ENCODE measurements around the gene SPP1. TPM values are rescaled to one million over a fixed set of nuclear protein-coding genes. Genes with fewer than 3 reads are reported as not detected.

SPP1 gene
- 0.70 and 1.6 TPM in 2 replicates for total RNA-seq

DNA sequence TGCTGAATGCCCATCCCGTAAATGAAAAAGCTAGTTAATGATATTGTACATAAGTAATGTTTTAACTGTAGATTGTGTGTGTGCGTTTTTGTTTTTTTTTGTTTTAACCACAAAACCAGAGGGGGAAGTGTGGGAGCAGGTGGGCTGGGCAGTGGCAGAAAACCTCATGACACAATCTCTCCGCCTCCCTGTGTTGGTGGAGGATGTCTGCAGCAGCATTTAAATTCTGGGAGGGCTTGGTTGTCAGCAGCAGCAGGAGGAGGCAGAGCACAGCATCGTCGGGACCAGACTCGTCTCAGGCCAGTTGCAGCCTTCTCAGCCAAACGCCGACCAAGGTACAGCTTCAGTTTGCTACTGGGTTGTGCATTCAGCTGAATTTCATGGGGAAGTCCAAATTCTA, at the start of gene SPP1:
SPP1 (plus strand) TSS at position 249 of the 400 bp plus-strand sequence. CDS start 1,182 bp downstream, outside the sequence.

DNA sequence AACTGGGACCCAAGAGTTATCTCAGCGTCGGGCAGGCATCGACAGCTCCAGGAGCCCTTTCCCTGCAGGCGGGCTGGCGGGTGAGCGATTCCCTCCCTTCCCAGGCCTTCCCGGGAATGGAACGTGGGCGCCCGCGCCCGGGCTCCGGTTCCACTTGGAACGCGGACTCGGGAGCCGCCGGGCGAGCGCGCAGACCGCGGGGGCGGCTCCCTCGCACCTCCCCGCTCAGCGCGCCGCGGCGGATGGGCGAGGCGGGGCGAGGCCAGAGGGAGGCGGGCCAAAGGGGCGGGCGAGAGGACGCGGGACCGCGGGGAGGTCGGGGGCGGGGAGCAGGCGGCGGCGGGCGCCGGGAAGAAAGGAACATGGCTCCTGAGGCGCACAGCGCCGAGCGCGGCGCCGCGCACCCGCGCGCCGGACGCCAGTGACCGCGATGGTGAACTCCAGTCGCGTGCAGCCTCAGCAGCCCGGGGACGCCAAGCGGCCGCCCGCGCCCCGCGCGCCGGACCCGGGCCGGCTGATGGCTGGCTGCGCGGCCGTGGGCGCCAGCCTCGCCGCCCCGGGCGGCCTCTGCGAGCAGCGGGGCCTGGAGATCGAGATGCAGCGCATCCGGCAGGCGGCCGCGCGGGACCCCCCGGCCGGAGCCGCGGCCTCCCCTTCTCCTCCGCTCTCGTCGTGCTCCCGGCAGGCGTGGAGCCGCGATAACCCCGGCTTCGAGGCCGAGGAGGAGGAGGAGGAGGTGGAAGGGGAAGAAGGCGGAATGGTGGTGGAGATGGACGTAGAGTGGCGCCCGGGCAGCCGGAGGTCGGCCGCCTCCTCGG, 32.0 kb downstream of the SPP1 start, which contains the start of gene PKD2:
PKD2 (plus strand) TSS at position 332 of the 818 bp plus-strand sequence; CDS start at position 431, 99 bp downstream.

Other genes with a start within 250 kb of the SPP1 start
- not detected in 2 replicates for gene IBSP, start 176.2 kb upstream of the SPP1 start, total RNA-seq
- gene MEPE, start 142.7 kb upstream of the SPP1 start, total RNA-seq = not detected in 2 replicates
- 10.5 and 15.1 TPM in 2 replicates for gene PKD2, start 31.9 kb downstream of the SPP1 start, total RNA-seq
- 2.8 and 3.0 TPM in 2 replicates for gene ABCG2, start 182.9 kb downstream of the SPP1 start, total RNA-seq